Esophagus squamous epithelium (tissue), 5 donors: ENCODE data around the gene ROR2. TPM values are rescaled to one million over a fixed set of nuclear protein-coding genes. Genes with fewer than 3 reads are reported as not detected.
"Not testable (repeated sequence)": the region's sequence is repeated elsewhere in the genome, so short reads cannot be mapped to it uniquely, and the experiment has no call there.

Source experiments
- DNase-seq: peaks from one replicate; lab custom pipeline; 2025; lab: John Stamatoyannopoulos, UW
- H3K27ac ChIP-seq, 4 donors: fragments of 200-600 bp; sonication (generic); one replicate each; pipeline ENCODE4 v1.5.1; 2016 to 2019; ENCODE audit warnings: mild to moderate bottlenecking in 1 of 4
- H3K27me3 ChIP-seq, 4 donors: fragments of 200-600 bp; sonication (generic); 1 replicate in 3 of 4; 2 replicates in 1 of 4; pipeline versions ENCODE4 v1.5.1 to v1.6.0; 2017 to 2021; ENCODE audit warnings: antibody characterized with exemption in 1 of 4
- H3K36me3 ChIP-seq, 3 donors: fragments of 200-600 bp; sonication (generic); one replicate each; pipeline ENCODE4 v1.5.1; 2016 to 2019
- H3K4me1 ChIP-seq, 3 donors: fragments of 200-600 bp; sonication (generic); one replicate each; pipeline ENCODE4 v1.5.1; 2017 to 2019
- H3K4me3 ChIP-seq, 4 donors: fragments of 200-600 bp; sonication (generic); 1 replicate in 3 of 4; 2 replicates in 1 of 4; pipeline ENCODE4 v1.5.1; 2016 to 2019; ENCODE audit warnings: mild to moderate bottlenecking in 2 of 4, moderate library complexity in 1 of 4
- H3K9me3 ChIP-seq, 3 donors: fragments of 200-600 bp; sonication (generic); one replicate each; pipeline ENCODE4 v1.5.1; 2016 to 2019
- CTCF ChIP-seq, 6 experiments: fragments of 450-650 bp in 4 of 6; fragments of 200-600 bp in 2 of 6; sonication (generic) in 2 of 6; IDR thresholded peaks; one replicate each; pipeline ENCODE4 v1.5.1; 2016 to 2019; ENCODE audit warnings: antibody characterized with exemption in 6 of 6, mild to moderate bottlenecking in 4 of 6, moderate library complexity in 4 of 6
- POLR2A ChIP-seq, 4 donors: fragments of 450-650 bp; IDR thresholded peaks; one replicate each; pipeline ENCODE4 v1.6.1; 2017; ENCODE audit warnings: antibody characterized with exemption in 4 of 4, mild to moderate bottlenecking in 4 of 4, moderate library complexity in 3 of 4
- WGBS, 2 donors: methylation state at CpG; one replicate each; pipeline ENCODE4 v1.1.5; 2018; 5-methylcytosine and 5-hydroxymethylcytosine counted together
- intact Hi-C: fragments of 100-400 bp; cut with DNase I; formaldehyde crosslinking; loops from one replicate; pipeline ENCODE4 v1.15.0; 2022
- total RNA-seq, 4 donors: library from RNA; depleted of rRNA; stranded (reverse); fragments of >200 nt; gene quantifications; one replicate each; pipeline ENCODE4 v1.1.0, GENCODE V29; 2016
- donor health status: DM: yes; HTN: yes; CAD: no.

The ROR2 gene
- total RNA-seq, 4 donors from 2014 or later = 0.68 to 12.6 (median 3.7) TPM

GRCh38 chr9:91639054-91639453, 311.0 kb downstream of the ROR2 start:
- 85 to 93% methylated on average over 1 of the region's 1 CpG for WGBS, 2 donors
- TF ChIP-seq CTCF (IDR thresholded peaks at IDR 0.05) (no peak), POLR2A (IDR thresholded peaks at IDR 0.05) (no peak)
- H3K36me3 ChIP-seq = no peaks in the 10 kb centered on the region
- H3K4me1 ChIP-seq = no peaks in the 10 kb centered on the region
- DNase-seq = no peak
- peaks cover 0 to 13% (median 0%) of the 10 kb centered on the region in 4 donors for H3K27me3 ChIP-seq
- H3K9me3 ChIP-seq = no peaks in the 10 kb centered on the region
- intact Hi-C loops = no loop called here
- no peak overlapping the region for H3K27ac ChIP-seq
- H3K4me3 ChIP-seq = no peak overlapping the region

GRCh38 chr9:91634832-91635231, 315.2 kb downstream of the ROR2 start:
- H3K4me1 ChIP-seq, H3K9me3 ChIP-seq, H3K27ac ChIP-seq, H3K4me3 ChIP-seq, H3K36me3 ChIP-seq, intact Hi-C loops, DNase-seq: not testable (repeated sequence)
- H3K27me3 ChIP-seq = peaks cover 0 to 37% (median 0%) of the 10 kb centered on the region in 4 donors
- 86 to 88% methylated on average over 7 of the region's 7 CpGs for WGBS, 2 donors

GRCh38 chr9:91629718-91630117, 320.3 kb downstream of the ROR2 start:
- no peak overlapping the region for H3K27ac ChIP-seq
- no peak for DNase-seq
- intact Hi-C loops = no loop called here
- TF ChIP-seq CTCF (IDR thresholded peaks at IDR 0.05) = no peak
- TF ChIP-seq POLR2A (IDR thresholded peaks at IDR 0.05) = no peak
- no peaks in the 10 kb centered on the region for H3K36me3 ChIP-seq
- H3K4me3 ChIP-seq = no peak overlapping the region
- H3K4me1 ChIP-seq = peaks cover 0 to 3% (median 0%) of the 10 kb centered on the region in 3 donors
- no peaks in the 10 kb centered on the region for H3K9me3 ChIP-seq
- peaks cover 0 to 31% (median 0%) of the 10 kb centered on the region in 4 donors for H3K27me3 ChIP-seq

GRCh38 chr9:91628892-91629291, 321.1 kb downstream of the ROR2 start:
- Histone ChIP-seq H3K27ac (no peak overlapping the region), H3K36me3 (no peaks in the 10 kb centered on the region), H3K4me3 (no peak overlapping the region), H3K4me1 (peaks cover 0 to 3% (median 0%) of the 10 kb centered on the region in 3 donors), H3K9me3 (no peaks in the 10 kb centered on the region), H3K27me3 (peaks cover 0 to 23% (median 0%) of the 10 kb centered on the region in 4 donors)
- DNase-seq = no peak
- 76 to 95% methylated on average over 1 of the region's 1 CpG for WGBS, 2 donors
- intact Hi-C loops = no loop called here
- no peak for TF ChIP-seq CTCF (IDR thresholded peaks at IDR 0.05)
- no peak for TF ChIP-seq POLR2A (IDR thresholded peaks at IDR 0.05)

GRCh38 chr9:91625331-91625730, 324.7 kb downstream of the ROR2 start:
- no peak for DNase-seq
- H3K9me3 ChIP-seq = no peaks in the 10 kb centered on the region
- H3K27me3 ChIP-seq = peaks cover 0 to 4% (median 0%) of the 10 kb centered on the region in 4 donors
- intact Hi-C loops = no loop called here
- no peak for TF ChIP-seq CTCF (IDR thresholded peaks at IDR 0.05)
- no peak for TF ChIP-seq POLR2A (IDR thresholded peaks at IDR 0.05)
- H3K36me3 ChIP-seq = no peaks in the 10 kb centered on the region
- H3K4me1 ChIP-seq = peaks cover 0 to 2% (median 0%) of the 10 kb centered on the region in 3 donors
- WGBS, 2 donors = 34 to 40% methylated on average over 1 of the region's 1 CpG
- no peak overlapping the region for H3K4me3 ChIP-seq
- no peak overlapping the region for H3K27ac ChIP-seq

- H3K27ac ChIP-seq = no peak overlapping the region
- H3K4me1 ChIP-seq = no peaks in the 10 kb centered on the region
- no peak for TF ChIP-seq CTCF (IDR thresholded peaks at IDR 0.05)
- TF ChIP-seq POLR2A (IDR thresholded peaks at IDR 0.05) = no peak
- intact Hi-C loops = no loop called here
- H3K9me3 ChIP-seq = no peaks in the 10 kb centered on the region
- H3K36me3 ChIP-seq = no peaks in the 10 kb centered on the region
- H3K4me3 ChIP-seq = no peak overlapping the region
- DNase-seq = no peak
- peaks cover 0 to 10% (median 0%) of the 10 kb centered on the region in 4 donors for H3K27me3 ChIP-seq
Observed at GRCh38 chr9:91623004-91623403, 327.0 kb downstream of the ROR2 start.

- H3K27ac ChIP-seq, DNase-seq, H3K27me3 ChIP-seq, H3K4me3 ChIP-seq, H3K36me3 ChIP-seq, H3K9me3 ChIP-seq, H3K4me1 ChIP-seq, intact Hi-C loops: not testable (repeated sequence)
- 78 to 89% methylated on average over 3 of the region's 3 CpGs for WGBS, 2 donors
Observed at GRCh38 chr9:91622121-91622520, 327.9 kb downstream of the ROR2 start.

GRCh38 chr9:91614044-91614443, 336.0 kb downstream of the ROR2 start:
- 100% methylated on average over 2 of the region's 2 CpGs for WGBS, 2 donors
- H3K27ac ChIP-seq, H3K9me3 ChIP-seq, intact Hi-C loops, H3K36me3 ChIP-seq, DNase-seq, H3K4me3 ChIP-seq, H3K27me3 ChIP-seq, H3K4me1 ChIP-seq: not testable (repeated sequence)
